HG03469 (cell line): ENCODE measurements around the gene PHLDA3.
"Not testable (repeated sequence)": the region's sequence is repeated elsewhere in the genome, so short reads cannot be mapped to it uniquely, and the experiment has no call there.

Experiments
- ATAC-seq: cut with Tn5 transposase; IDR thresholded peaks from one replicate; pipeline ENCODE4 v1.9.1; 2021; ENCODE audit warnings: mild to moderate bottlenecking, moderate library complexity, moderate number of reproducible peaks; ENCODE audit not compliant: unreplicated experiment

Gene PHLDA3

GRCh38 chr1:201488830-201489589, 20.0 kb upstream of the PHLDA3 start:
- no peak for ATAC-seq

DNA sequence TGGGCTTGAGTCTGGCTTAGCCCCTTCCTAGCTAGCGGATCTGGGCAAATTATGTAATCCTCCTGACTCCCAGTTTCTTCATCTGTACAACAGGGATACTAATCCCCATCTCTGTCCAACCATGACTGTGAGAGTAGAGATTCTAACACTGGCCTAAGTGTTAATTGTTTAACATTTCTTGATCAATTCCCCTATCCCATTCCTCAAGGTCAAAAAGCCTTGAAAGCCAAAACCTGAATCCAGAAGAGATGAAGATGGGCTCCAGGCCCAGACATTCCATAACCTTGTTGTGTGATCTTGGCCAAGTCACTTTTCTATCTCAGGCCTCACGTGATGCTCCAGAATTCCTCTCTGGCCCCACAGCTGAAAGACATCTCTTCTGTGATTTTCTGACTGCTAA, 18.8 kb upstream of the PHLDA3 start:
- ATAC-seq: no peak

GRCh38 chr1:201486187-201486586, 17.2 kb upstream of the PHLDA3 start:
- ATAC-seq: no peak

DNA sequence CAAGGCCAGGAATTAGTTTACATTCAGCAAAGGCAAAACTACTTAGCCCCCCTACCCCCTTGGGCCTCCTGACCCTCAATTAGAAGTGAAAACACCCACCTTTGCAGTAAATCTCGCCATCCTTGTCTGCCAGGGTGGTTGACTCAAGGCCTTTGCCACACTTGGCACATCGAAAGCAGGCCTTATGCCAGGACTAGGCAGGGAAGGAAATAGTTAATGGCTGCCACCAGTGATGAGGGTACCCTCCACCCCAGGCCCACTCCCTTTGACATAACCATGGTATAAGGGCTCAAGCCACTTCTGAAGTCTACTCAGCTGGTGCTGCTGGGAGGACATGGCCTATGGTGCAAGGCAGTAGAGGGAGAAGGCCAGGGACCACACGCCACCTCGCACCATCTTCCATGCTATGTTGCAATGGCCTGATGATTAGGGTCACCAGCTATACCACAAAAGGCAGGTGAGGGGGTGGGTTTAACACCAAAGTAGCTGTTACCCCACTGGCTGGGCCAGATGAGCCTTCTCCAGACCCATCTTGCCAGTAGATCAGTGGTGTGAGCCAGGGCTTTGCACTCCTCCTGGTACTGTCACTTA, 16.3 kb upstream of the PHLDA3 start:
- ATAC-seq: no peak

DNA sequence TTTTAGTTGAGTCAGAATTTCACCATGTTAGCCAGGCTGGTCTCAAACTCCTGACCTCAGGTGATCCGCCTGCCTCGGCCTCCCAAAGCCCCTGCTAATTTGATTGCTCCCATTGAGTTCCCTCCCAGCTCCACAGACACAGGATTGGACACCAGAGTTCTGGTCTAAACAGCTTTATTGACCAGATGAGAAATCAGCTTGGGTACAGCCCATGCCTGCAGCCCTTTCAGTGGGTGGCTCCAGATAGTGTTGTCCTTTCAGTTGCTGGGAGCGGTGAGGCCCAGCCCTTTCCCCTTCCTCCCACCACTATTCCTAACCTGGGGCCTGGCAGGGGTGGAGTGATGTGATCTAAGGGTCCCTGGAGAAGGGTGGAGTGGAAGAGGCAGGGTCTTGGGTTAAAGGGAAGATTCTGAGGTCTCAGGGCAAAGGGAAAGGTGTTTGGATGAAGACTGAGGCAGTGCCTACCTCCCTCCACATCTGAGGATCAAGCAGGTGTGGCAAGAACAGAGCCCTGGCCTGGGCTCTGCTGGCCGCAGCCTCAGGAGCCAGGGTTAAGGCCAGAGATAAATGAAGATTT, 14.5 kb upstream of the PHLDA3 start:
- ATAC-seq: no peak

- no peak for ATAC-seq
Measured at GRCh38 chr1:201482755-201483154, 13.8 kb upstream of the PHLDA3 start.

GRCh38 chr1:201481761-201482493, 12.9 kb upstream of the PHLDA3 start:
- peak; percentile 61 for ATAC-seq

DNA sequence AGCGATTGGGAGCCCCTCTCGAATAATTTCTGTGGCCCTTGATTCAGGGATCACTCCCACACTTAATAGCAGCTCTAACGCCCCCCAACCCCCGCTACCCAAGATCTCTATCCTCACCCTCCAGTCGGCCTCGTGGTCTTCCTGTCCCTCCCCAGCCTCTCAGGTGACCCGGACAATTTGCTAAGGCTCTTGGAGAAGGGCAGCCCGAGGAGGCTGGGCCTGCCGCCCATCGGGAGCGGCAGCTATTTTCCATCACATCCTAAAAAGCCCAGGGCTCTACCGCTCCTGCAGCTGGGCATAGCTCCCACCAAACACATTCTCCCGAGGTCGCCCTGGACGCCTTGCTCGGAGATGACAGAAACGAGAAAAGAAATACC, 12.0 kb upstream of the PHLDA3 start:
- no peak for ATAC-seq

- ATAC-seq: no peak
Measured at GRCh38 chr1:201480231-201481003, 11.4 kb upstream of the PHLDA3 start.

- ATAC-seq: no peak
Measured at GRCh38 chr1:201479201-201479730, 10.3 kb upstream of the PHLDA3 start.

DNA sequence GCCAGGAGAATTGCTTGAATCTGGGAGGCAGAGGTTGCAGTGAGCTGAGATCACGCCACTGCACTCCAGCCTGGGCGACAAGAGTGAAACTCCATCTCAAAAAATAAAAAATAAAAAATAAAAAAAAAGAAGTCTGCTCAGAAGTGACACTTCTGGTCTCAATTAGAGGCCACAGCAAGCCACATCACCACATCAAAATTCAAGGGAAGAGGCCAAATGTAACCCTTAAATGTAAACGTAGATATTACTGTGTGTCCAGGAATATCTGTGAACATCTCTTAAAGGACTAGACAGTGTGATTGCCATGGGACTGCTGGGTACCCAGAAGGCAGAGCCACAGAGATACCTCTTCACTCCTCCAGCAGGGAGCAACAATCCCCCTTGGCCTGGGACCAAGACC, 9.7 kb upstream of the PHLDA3 start:
- ATAC-seq: not testable (repeated sequence)

- no peak for ATAC-seq
Measured at GRCh38 chr1:201476670-201477344, 7.8 kb upstream of the PHLDA3 start.

- no peak for ATAC-seq
Measured at GRCh38 chr1:201475915-201476669, 7.1 kb upstream of the PHLDA3 start.

- ATAC-seq: no peak
Measured at GRCh38 chr1:201475130-201475529, 6.1 kb upstream of the PHLDA3 start.

DNA sequence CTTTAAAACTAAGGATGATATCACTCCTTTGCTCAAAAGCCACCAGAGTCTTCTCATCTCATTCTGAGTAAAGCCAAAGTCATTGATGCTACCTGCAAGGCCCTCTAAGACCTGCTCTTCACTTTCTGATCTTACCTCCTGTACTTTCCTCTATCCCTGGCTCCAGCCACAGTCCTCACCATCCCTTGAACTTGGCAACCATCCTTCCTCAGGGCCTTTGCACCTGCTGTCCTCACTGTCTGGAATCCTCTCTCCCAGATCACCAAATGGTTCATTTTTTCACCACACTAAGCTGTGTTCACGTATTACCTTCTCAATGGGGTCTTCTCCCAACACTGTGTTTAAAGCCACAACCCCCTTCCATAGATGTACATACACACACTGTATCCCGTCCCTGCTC, 4.3 kb upstream of the PHLDA3 start:
- ATAC-seq: no peak

GRCh38 chr1:201472321-201472720, 3.3 kb upstream of the PHLDA3 start:
- not testable (repeated sequence) for ATAC-seq

DNA sequence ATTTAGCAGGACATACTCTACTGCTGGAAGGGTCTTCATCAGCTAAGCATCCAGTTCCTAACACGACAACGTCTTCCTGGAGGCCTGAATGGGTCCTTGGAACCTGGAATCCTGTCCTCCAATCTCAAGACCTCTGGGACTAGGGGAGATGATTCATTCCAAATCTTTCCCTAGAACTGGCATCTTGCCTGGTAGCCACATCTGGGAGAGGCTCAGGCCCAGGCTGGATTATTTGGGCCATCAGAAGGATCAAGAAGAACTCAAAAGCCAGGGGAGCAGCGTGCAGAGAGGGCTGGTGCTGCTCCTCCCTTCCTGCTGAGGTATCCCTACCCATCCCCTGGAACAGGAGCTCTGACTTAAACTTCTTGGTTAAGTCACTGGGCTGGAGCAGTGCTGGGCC, 2.8 kb upstream of the PHLDA3 start:
- no peak for ATAC-seq

DNA sequence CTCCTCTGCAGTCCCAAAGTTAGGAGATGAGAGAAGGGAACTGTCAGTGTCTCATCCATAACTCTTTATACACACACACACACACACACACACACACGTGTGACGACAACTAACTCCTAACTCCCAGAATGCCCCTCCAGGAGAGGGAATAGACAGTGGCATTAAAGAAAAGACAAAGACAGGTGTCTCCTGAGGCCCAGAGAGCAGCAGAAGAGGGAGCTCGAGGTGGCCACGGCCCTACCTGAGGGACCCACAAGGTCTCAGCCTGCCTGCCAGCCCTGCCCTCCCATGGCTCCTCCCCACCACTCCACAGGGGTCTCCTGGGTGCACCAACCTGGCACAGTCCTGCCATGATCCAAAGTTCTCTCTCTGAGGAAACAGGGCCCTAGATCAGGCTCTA, 1.6 kb upstream of the PHLDA3 start:
- ATAC-seq: no peak

DNA sequence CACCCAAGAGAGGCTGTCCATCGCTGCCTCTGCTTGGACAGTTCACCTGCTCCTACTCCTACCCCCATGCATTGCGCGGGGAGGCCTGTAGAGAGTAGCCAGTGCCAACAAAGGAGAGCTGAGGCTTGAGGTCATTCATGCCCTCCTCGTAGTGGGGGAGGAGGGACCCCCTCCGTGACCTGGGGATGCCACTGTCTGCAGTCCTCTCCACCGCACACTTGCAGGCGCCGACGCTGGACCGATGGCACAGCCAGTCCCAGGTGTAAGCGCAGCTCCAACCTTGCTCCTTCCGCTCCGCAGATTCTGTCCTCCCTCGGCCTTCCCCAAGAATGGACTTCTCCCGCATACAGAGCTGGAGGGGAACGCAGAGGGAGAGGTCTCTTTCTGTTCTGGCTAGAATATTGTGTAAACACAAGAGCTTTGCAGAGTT, 672 bp upstream of the PHLDA3 start:
- no peak for ATAC-seq
